Measurements from ENCODE around the gene MOB3A.

The MOB3A gene

DNA sequence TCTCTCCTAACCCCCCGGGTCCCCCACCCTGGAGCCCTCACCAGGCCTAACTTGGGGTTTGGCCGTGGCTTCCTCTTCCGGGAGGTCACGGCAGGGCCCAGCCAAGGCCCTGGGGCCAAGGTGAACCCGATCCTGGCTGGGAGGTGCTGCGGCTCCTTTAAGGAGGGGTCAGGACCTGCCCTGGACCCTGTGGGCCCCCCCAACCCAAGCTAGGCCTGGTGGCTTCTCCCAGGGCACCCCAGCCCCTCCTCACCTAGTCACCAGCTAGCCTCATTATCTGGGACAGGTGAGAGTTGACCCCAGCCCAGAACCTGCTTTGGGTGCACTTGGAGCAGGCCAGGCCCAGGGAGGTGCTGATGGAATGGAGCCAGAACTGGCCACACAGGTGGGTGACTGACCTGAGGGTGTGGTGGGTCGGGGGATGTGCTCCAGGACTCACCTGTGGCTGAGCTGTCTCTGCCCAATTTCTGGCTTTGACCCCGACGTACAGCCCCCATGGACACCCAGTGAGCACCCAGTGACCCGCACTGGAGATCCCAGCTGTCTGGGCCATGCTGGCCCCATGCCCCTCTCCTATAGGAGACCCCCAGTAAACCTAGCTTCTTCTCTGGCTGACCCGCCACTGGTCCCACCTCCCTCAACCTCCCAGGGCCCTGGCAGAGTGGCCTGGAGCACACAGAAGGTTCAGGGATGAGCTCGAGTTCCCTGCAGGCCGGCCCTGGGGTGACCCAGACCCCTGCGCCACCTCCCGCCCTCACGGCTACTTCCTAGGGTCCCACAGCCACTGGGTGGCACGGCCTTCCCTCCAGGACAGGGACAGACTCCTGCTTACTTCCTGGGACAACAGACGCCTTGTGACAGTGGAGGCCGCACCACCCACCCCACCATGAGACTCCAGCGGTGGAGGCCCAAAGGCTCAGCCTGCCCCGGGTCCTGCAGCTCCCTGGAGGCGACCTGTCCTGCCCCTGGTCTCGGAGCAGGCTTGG lies 38.3 kb downstream of the MOB3A start:
- no peak for DNase-seq

DNA sequence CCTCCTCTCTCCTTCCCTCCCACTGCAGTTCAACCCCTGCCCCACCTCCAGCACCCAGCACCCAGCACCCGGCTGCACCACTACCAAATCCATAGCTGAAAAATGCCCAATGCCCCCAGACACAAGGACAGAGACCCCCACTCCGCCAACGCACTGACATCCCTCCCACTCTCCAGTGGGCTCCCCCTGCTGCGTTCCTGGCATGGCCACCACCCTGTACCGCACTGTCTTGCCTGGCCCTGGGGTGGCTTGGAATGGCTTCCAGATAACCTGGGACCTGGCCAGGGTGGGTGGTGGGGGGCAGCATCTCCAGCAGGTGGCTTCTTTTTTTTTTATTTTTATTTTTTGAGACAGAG lies 39.3 kb downstream of the MOB3A start:
- DNase-seq, result no peak

- no peak for DNase-seq
Observed at GRCh38 chr19:2055931-2056836, 39.9 kb downstream of the MOB3A start.

- DNase-seq, result no peak
Observed at GRCh38 chr19:2054763-2055162, 41.4 kb downstream of the MOB3A start.

DNA sequence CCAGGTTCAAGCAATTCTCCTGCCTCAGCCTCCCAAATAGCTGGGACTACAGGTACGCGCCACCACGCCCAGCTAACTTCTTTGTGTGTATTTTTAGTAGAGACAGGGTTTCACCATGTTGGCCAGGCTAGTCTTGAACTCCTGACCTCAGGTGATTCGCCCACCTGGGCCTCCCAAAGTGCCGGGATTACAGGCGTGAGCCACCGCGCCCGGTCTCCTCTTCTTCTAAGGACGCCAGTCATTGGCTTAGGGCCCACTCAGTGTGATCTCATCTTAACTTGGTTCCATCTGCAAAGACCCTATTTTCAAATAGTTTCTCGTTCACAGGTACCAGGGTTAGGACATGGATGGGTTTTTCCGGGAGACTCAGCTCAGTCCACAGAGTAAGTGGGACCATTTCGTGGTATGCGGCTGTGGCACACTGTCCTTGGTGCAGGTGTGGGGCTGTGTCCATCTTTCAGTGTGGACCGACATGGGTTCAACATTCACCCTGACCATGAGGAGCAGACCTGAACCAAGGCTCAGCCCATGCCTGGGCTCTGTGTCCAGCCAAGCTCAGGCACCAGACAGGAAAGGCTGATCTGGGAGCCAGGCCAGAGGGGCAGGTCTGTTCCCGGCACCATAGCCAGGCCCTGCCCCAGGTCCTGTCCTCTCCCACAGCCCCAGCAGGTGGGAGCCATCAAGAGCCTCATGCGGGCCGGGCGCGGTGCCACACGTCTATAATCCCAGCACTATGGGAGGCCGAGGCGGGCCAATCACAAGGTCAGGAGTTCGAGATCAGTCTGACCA lies 42.3 kb downstream of the MOB3A start:
- DNase-seq, result no peak

- no peak for DNase-seq
Observed at GRCh38 chr19:2051773-2052704, 44.1 kb downstream of the MOB3A start.

GRCh38 chr19:2050991-2051772 lies 44.9 kb downstream of the MOB3A start, which contains the start of gene MKNK2:
TSS of gene MKNK2 (minus strand) at chr19:2051244. CDS start at chr19:2050851, 393 bp downstream.
- peak; percentile 92 for DNase-seq

DNA sequence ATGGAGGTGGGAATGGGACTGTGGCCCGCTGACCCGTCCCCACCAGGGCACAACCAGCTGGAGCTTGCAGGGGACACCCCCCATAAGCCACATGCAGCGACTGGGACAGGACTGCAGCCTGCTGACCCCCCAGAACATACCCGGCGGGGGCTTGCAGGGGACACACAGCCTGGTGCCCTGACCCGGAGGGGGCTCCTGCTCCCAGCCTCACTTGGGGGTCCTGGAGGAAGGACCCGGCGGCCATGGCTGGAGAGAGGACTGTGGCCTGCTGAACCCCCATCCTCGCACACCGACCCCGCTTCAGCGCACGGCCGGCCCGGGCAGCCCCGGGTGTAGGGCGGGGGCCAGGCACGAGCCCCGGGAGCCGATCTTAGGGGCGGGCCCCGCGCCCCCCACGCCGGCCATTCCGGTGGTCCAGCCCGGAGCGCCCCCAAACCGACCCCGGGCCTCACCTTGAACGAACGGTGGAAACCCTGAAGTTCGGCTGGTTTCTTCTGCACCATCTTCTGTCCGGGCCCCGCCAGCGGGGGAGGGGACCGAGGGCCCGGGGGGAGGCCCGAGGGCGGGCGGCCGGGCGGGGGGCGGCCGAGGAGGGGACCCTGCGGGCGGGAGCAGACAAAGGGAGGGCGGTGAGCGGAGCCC lies 45.7 kb downstream of the MOB3A start:
- no peak for DNase-seq

GRCh38 chr19:2049741-2050348 lies 46.3 kb downstream of the MOB3A start:
- peak; percentile 80 for DNase-seq

- DNase-seq, result peak; percentile 75
Observed at GRCh38 chr19:2048959-2049740, 47.0 kb downstream of the MOB3A start.

DNA sequence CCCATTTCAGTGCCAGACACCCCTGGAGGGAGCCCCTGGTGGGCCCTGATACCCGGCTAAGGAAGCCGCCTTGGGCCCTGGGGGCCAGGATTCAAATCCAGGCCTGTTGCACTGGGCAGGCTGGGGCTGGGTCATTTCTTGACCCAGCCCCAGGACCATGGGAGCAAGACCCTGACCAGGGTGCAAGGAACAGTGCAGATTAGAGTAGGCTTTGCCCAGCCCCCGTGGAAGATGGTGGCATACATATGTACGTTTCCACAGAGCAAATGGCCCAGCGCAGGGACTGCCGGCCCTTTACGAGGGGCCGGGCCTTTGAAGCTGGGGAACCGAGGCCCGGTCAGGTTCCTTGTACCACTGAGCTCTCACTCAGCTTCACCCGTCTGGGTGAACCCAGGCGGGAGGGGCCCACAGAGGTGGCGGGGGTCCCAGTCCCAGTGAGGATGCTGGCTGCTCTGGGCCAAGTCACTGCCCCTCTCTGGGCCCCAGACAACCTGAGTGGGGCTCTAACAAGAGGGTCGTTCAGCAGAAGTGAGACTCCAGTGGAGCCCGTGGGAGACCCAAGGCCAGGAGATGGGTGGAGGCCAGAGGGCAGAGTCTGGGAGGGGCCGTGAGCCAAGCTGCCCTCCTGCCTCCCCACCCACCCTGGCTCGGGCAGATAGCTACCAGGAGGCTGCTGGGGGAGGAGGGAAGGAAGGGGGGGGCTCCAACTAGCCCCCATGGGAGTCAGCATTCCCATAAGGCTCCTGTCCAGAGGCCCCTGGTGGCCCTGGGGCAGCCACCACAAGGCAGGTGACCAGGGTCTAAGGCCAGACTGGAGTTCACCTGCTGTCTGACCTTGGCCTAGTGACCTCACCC lies 47.8 kb downstream of the MOB3A start:
- no peak for DNase-seq

DNA sequence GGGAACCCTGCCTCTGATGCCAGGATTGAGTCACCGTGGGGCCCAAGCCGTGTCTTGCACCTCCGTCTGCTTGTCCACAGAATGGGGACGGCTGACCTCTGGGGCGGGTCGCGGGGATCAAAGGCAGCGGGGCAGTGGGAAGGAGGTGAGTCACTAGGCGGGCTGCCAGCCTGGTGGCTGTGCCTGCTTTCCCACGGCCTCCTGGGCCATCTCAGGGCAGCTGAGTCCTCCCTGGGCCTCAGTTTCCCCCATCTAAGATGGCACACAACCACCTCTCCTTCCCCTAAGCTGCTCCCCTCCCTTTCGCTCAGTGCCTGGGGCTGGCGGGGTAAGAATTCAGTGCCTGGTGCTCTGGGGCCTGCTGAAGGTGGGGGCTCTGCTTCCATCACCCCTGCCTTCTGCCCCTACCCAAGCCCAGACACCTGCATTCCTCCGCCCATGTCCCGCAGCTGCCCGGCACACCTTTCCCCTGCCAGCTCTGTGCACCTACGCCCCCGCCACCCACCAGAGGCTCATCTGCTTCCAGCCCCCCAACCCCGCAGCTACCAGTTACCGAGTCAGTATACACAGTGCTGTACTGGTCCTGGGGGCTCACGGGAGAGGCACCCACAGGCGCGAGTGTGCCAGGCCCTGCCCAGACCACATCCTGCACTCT lies 48.5 kb downstream of the MOB3A start:
- peak; percentile 71 for DNase-seq

DNA sequence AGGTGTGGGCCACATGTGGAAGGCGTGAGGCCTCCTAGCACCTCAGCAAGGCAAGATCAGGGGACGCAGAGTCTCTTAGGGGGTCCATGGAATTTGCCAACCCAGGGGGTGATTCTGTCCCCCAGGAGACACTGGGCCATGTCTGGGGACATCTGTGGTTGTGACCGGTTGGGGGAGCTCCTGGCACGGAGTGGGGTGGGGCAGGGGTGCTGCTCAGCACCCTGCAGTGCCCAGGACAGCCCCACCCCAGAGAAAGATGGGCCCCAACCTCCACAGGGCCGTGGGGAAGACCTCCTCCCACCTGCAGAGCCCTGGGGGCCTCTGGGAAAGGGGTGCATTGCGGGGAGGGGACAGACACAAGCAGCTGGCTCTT lies 49.1 kb downstream of the MOB3A start:
- no peak for DNase-seq

DNA sequence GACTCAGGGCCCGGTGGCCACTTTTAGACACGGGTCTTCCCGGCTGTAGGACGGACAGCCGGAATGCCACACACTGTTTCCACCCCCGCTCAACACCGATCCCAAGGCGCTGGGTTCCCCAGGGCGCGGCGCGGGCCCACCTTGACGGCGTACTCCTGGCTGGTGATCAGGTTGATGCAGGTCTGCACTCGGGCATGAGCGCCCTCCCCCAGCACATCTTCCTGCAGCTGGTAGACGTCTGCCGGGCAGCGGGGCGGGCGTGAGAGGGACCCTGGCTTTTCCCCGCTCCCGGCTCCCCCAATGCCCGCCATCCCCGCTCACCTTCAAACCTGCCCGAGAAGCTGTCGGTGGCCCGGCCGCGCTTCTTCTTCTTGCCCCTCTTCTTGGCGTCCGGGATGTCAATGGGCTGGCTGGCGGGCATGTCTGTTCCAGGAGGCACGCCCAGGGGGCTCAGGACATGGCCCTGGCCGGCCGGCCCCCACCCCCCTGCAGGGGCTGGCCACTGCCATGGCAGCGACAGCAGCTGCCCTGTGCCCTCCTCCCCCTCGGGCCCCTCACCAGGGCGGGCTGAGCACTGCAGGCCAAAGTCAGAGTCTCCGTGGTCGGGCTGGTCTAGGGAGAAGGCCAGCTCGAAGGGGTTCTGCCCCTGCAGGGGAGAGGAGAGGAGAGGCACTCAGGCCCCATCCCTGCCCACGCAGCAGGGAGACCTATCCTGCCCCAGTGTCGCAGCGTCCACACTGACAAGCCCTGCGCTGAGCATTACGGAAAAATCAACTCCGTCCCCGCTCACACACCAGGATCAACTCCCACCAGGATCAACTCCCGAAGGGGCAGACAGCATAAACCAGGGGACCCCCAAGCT lies 49.8 kb downstream of the MOB3A start:
- peak; percentile 49 for DNase-seq

DNA sequence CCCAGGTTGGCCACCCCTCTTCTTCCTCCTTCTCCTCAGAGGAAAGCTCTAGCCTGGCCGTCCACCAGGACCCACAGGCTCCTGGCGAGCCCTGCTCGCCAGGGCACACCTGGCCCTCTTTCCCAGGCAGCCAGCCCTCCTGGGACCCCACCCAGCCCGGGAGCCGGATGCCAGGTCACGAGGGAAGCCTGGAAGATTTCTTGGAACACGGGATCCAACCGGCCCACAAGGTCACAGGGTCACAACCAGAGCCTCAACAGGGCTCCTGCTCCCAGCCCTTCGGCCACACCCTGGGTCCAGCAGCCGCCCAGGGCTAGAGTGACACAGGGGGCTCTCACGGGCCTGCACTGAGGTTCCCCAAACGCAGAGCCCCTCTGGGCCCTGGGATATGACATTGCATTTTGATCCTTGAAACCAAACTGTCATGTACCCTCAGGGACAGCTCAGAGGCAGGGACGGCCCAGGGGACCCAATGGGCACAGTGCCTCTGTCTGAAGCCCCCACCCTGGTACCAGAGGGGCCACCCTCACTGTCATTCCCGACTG lies 50.6 kb downstream of the MOB3A start:
- DNase-seq, result peak; percentile 36

Measured in islet precursor cell (in vitro differentiated cells).